Keratinocyte (primary cell): ENCODE results near the gene FAM185A. TPM values are rescaled to one million over a fixed set of nuclear protein-coding genes. Genes with fewer than 3 reads are reported as not detected.

Source experiments
- DNase-seq: peaks from one replicate; pipeline ENCODE4 v3.0.0-alpha.2; 2011; ENCODE audit warnings: low read depth, missing footprints, low spot score
- FAIRE-seq: peaks from 2 replicates; lab custom pipeline; 2011; peaks lifted over from hg19 to GRCh38; lab: Jason Lieb, UNC
- H2AFZ ChIP-seq: 2 replicates; pipeline ENCODE4 v1.6.0; 2012; ENCODE audit warnings: low read length, control low read depth, inconsistent platforms; ENCODE audit not compliant: control insufficient read depth
- H3K27ac ChIP-seq: 2 replicates; pipeline ENCODE4 v1.5.1; 2011; ENCODE audit warnings: low read length; ENCODE audit not compliant: control insufficient read depth, insufficient read depth
- H3K27me3 ChIP-seq: 3 replicates; pipeline ENCODE4 v1.6.0; 2011; ENCODE audit warnings: low read length; ENCODE audit not compliant: control insufficient read depth, insufficient read depth; ENCODE audit errors: extremely low read depth
- H3K36me3 ChIP-seq, 2 experiments: 2 replicates in 1 of 2; 3 replicates in 1 of 2; pipeline ENCODE4 v1.5.1; 2011; ENCODE audit warnings: low read length in 2 of 2, mild to moderate bottlenecking in 1 of 2; ENCODE audit not compliant: control insufficient read depth in 2 of 2, insufficient read depth in 2 of 2; ENCODE audit errors: extremely low read depth in 1 of 2
- H3K4me1 ChIP-seq: 3 replicates; pipeline ENCODE4 v1.5.1; 2011; ENCODE audit warnings: low read length; ENCODE audit not compliant: control insufficient read depth, insufficient read depth; ENCODE audit errors: extremely low read depth
- H3K4me2 ChIP-seq: 3 replicates; pipeline ENCODE4 v1.6.0; 2011; ENCODE audit warnings: low read depth, low read length; ENCODE audit not compliant: control insufficient read depth, insufficient read depth; ENCODE audit errors: extremely low read depth
- H3K4me3 ChIP-seq, 3 experiments: fragments of 200-600 bp in 1 of 3; sonication (generic) in 1 of 3; 2 replicates in 2 of 3; 3 replicates in 1 of 3; pipeline ENCODE4 v1.5.1; 2011 to 2016; ENCODE audit warnings: low read length in 3 of 3, mild to moderate bottlenecking in 3 of 3, control low read depth in 2 of 3, inconsistent platforms in 1 of 3, low read depth in 1 of 3, mixed read lengths in 1 of 3, mixed run types in 1 of 3, moderate library complexity in 1 of 3; ENCODE audit not compliant: control insufficient read depth in 2 of 3, insufficient read depth in 2 of 3; ENCODE audit errors: extremely low read depth in 1 of 3
- H3K79me2 ChIP-seq: 2 replicates; pipeline ENCODE4 v1.6.0; 2012; ENCODE audit warnings: low read length; ENCODE audit not compliant: control insufficient read depth, insufficient read depth
- H3K9ac ChIP-seq: 3 replicates; pipeline ENCODE4 v1.6.0; 2011; ENCODE audit warnings: low read length; ENCODE audit not compliant: control insufficient read depth, insufficient read depth; ENCODE audit errors: extremely low read depth
- H3K9me1 ChIP-seq: 3 replicates; pipeline ENCODE4 v1.6.0; 2011; ENCODE audit warnings: low read length; ENCODE audit not compliant: control insufficient read depth, insufficient read depth; ENCODE audit errors: extremely low read depth
- H3K9me3 ChIP-seq: 2 replicates; pipeline ENCODE4 v1.5.1; 2012; ENCODE audit warnings: low read depth, low read length; ENCODE audit not compliant: control insufficient read depth
- H4K20me1 ChIP-seq: 3 replicates; pipeline ENCODE4 v1.6.0; 2011; ENCODE audit warnings: low read length; ENCODE audit not compliant: control insufficient read depth, insufficient read depth; ENCODE audit errors: extremely low read depth
- EZH2 ChIP-seq: IDR thresholded peaks from one replicate; pipeline ENCODE4 v1.6.1; 2012; ENCODE audit warnings: inconsistent platforms, mild to moderate bottlenecking, low read length, moderate library complexity
- dilution Hi-C: fragments of 300-500 bp; cut with MboI; formaldehyde crosslinking; loops from one replicate; pipeline ENCODE4 v1.7.0; 2020; ENCODE audit warnings: low sequenced_read_pairs; ENCODE audit not compliant: extremely low pct_ligation_motif_present
- polyA plus RNA-seq, 5 experiments: library from polyadenylated mRNA; depleted of rRNA in 3 of 5; stranded (reverse) in 3 of 5; stranded (forward) in 1 of 5; unstranded in 1 of 5; fragments of >200 nt; gene quantifications; 1 replicate in 1 of 5; 2 replicates in 3 of 5; 3 replicates in 1 of 5; pipeline versions ENCODE4 v1.2.1 to v1.2.3, GENCODE V29; 2011 to 2012; ENCODE audit warnings: missing spikeins in 2 of 5, low read depth in 1 of 5, low replicate concordance in 1 of 5
- TF ChIP-seq, protein P1 (sequence below), 3 experiments: IDR thresholded peaks in 1 of 3; conservative IDR thresholded peaks in 1 of 3; optimal IDR thresholded peaks in 1 of 3; 2 replicates in 2 of 3; 3 replicates in 1 of 3; pipeline versions ENCODE3 to v1.5.1; 2011; ENCODE audit warnings: low read length in 3 of 3, mild to moderate bottlenecking in 3 of 3, moderate library complexity in 2 of 3, control low read depth in 1 of 3, inconsistent platforms in 1 of 3; ENCODE audit not compliant: insufficient read depth in 2 of 3; ENCODE audit errors: extremely low read depth in 1 of 3

FAM185A gene
- polyA plus RNA-seq, 1 donor (not counting 4 experiments of a cell fraction or from before 2014, with no cell fraction given), result 7.3 TPM

DNA sequence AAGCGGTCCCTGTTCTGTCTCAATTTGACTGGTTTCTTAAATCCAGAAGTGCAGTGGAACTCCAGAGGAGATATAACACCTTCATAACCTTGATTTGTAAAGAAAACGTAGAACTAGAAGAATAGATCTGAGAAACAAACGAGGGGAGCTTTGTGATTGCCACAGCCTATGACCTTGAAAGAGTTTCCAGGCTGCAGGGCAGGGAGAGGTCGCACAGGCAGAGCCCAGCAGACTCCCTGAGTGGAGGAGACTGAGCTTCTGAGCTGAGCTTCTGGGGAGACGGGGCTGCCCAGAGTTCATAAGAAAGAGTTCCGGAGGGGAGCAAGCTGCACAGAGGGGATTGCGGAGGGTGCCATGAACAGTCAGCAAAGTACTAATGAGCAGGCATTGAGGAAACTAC is 57.8 kb downstream of the FAM185A start:
- Histone ChIP-seq H3K4me2 (no peak overlapping the region), H2AFZ (no peak overlapping the region), H3K4me1 (no peaks in the 10 kb centered on the region), H3K79me2 (no peaks in the 10 kb centered on the region), H3K9me3 (no peaks in the 10 kb centered on the region), H3K9ac (no peak overlapping the region), H3K36me3 (no peaks in the 10 kb centered on the region), H4K20me1 (no peaks in the 10 kb centered on the region), H3K9me1 (no peaks in the 10 kb centered on the region), H3K27ac (no peak overlapping the region), H3K4me3 (no peak overlapping the region), H3K27me3 (no peaks in the 10 kb centered on the region)
- TF ChIP-seq, protein P1, sequence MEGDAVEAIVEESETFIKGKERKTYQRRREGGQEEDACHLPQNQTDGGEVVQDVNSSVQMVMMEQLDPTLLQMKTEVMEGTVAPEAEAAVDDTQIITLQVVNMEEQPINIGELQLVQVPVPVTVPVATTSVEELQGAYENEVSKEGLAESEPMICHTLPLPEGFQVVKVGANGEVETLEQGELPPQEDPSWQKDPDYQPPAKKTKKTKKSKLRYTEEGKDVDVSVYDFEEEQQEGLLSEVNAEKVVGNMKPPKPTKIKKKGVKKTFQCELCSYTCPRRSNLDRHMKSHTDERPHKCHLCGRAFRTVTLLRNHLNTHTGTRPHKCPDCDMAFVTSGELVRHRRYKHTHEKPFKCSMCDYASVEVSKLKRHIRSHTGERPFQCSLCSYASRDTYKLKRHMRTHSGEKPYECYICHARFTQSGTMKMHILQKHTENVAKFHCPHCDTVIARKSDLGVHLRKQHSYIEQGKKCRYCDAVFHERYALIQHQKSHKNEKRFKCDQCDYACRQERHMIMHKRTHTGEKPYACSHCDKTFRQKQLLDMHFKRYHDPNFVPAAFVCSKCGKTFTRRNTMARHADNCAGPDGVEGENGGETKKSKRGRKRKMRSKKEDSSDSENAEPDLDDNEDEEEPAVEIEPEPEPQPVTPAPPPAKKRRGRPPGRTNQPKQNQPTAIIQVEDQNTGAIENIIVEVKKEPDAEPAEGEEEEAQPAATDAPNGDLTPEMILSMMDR (optimal IDR thresholded peaks at IDR 0.05 in 1 of 3, IDR thresholded peaks at IDR 0.05 in 1 of 3, conservative IDR thresholded peaks at IDR 0.05 in 1 of 3; ENCODE audit: extremely low read depth in 1 of 3, insufficient read depth in 2 of 3, low read length in 3 of 3), result no peak
- TF ChIP-seq EZH2, result no peak
- no peak for FAIRE-seq
- no peak for DNase-seq
- dilution Hi-C loops, result no loop called here

DNA sequence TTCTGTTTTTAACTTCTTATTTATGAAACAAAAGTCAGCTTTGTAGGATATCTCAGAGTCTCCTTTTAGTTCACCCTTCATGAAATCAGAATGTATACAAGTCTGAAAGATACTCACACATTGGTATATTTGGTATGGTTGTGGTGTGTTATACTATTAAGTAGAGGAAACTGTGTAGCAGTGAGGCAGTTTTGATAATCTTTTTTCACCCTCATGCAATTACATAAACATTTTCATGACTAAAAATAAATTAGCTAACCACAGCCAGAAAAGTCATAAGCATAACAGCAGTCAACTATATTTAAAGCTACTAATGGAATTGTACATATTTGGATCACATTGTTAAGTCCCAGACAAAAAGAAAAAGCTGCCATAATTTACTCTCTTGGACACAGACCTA is 62.1 kb downstream of the FAM185A start:
- H3K9me3 ChIP-seq, result no peaks in the 10 kb centered on the region
- FAIRE-seq (no peak), DNase-seq (no peak)
- dilution Hi-C loops, result no loop called here
- H3K4me2 ChIP-seq, result no peak overlapping the region
- H3K4me1 ChIP-seq, result peaks cover 17% of the 10 kb centered on the region
- H3K36me3 ChIP-seq, result no peaks in the 10 kb centered on the region
- no peak overlapping the region for H2AFZ ChIP-seq
- no peak overlapping the region for H3K27ac ChIP-seq
- no peak for TF ChIP-seq EZH2
- TF ChIP-seq, protein P1 (optimal IDR thresholded peaks at IDR 0.05 in 1 of 3, IDR thresholded peaks at IDR 0.05 in 1 of 3, conservative IDR thresholded peaks at IDR 0.05 in 1 of 3; ENCODE audit: extremely low read depth in 1 of 3, insufficient read depth in 2 of 3, low read length in 3 of 3), result no peak
- H3K9ac ChIP-seq, result no peak overlapping the region
- no peaks in the 10 kb centered on the region for H3K9me1 ChIP-seq
- H3K4me3 ChIP-seq, result no peak overlapping the region
- no peaks in the 10 kb centered on the region for H3K79me2 ChIP-seq
- no peaks in the 10 kb centered on the region for H3K27me3 ChIP-seq
- no peaks in the 10 kb centered on the region for H4K20me1 ChIP-seq
